CD14-positive monocyte (primary cell): ENCODE results near the gene KCNAB1. TPM values are rescaled to one million over a fixed set of nuclear protein-coding genes. Genes with fewer than 3 reads are reported as not detected.

ENCODE experiments used
- DNase-seq, 3 donors: peaks; one replicate each; pipeline ENCODE4 v3.0.0-alpha.2; 2011 to 2022
- H2AFZ ChIP-seq: 2 replicates; pipeline ENCODE4 v1.6.0; 2012; ENCODE audit warnings: mild to moderate bottlenecking, low read depth, low read length, inconsistent platforms; ENCODE audit not compliant: insufficient read depth, poor library complexity, severe bottlenecking
- H3K27ac ChIP-seq, 2 donors: 1 replicate in 1 of 2; 2 replicates in 1 of 2; pipeline ENCODE4 v1.5.1; 2012 to 2013; ENCODE audit warnings: low read length in 2 of 2, control low read depth in 1 of 2, inconsistent platforms in 1 of 2, low read depth in 1 of 2, mild to moderate bottlenecking in 1 of 2
- H3K27me3 ChIP-seq, 2 donors: one replicate each; pipeline versions ENCODE4 v1.6.0 to v1.6.1; 2011 to 2013; ENCODE audit warnings: low read length in 2 of 2; ENCODE audit not compliant: control insufficient read depth in 2 of 2, insufficient read depth in 2 of 2
- H3K36me3 ChIP-seq, 2 donors: replicated peaks in 1 of 2; 1 replicate in 1 of 2; 2 replicates in 1 of 2; pipeline versions ENCODE4 v1.5.1 to v1.6.1; 2012 to 2013; ENCODE audit warnings: low read length in 2 of 2, control low read depth in 1 of 2, inconsistent platforms in 1 of 2, mild to moderate bottlenecking in 1 of 2; ENCODE audit not compliant: insufficient read depth in 2 of 2, control insufficient read depth in 1 of 2
- H3K4me1 ChIP-seq, 2 donors: 1 replicate in 1 of 2; 2 replicates in 1 of 2; pipeline versions ENCODE4 v1.5.1 to v1.6.1; 2012 to 2013; ENCODE audit warnings: low read length in 2 of 2, control low read depth in 1 of 2, inconsistent platforms in 1 of 2, mild to moderate bottlenecking in 1 of 2, moderate library complexity in 1 of 2; ENCODE audit not compliant: insufficient read depth in 2 of 2, control insufficient read depth in 1 of 2
- H3K4me2 ChIP-seq: replicated peaks from 2 replicates; pipeline ENCODE3; 2012; ENCODE audit warnings: low read length, moderate library complexity, mild to moderate bottlenecking; ENCODE audit not compliant: poor library complexity, severe bottlenecking; ENCODE audit errors: extremely low read depth
- H3K4me3 ChIP-seq, 3 experiments: fragments of 200-600 bp in 1 of 3; sonication (generic) in 1 of 3; replicated peaks in 1 of 3; 1 replicate in 2 of 3; 2 replicates in 1 of 3; pipeline ENCODE4 v1.5.1; 2011 to 2013; ENCODE audit warnings: low read length in 3 of 3, mild to moderate bottlenecking in 3 of 3, control low read depth in 2 of 3, low read depth in 2 of 3, inconsistent platforms in 1 of 3, moderate library complexity in 1 of 3
- H3K79me2 ChIP-seq: 2 replicates; pipeline ENCODE4 v1.6.0; 2012; ENCODE audit warnings: mild to moderate bottlenecking, control low read depth, inconsistent platforms, low read length, moderate library complexity; ENCODE audit not compliant: insufficient read depth
- H3K9ac ChIP-seq: 2 replicates; pipeline ENCODE4 v1.6.0; 2017; ENCODE audit warnings: low read length, mild to moderate bottlenecking; ENCODE audit not compliant: insufficient read depth, poor library complexity, severe bottlenecking
- H3K9me3 ChIP-seq, 2 donors: replicated peaks in 1 of 2; 1 replicate in 1 of 2; 2 replicates in 1 of 2; pipeline versions ENCODE4 v1.5.1 to v1.6.1; 2012 to 2013; ENCODE audit warnings: low read length in 2 of 2, control low read depth in 1 of 2; ENCODE audit not compliant: control insufficient read depth in 1 of 2, insufficient read depth in 1 of 2
- H4K20me1 ChIP-seq: 2 replicates; pipeline ENCODE4 v1.6.0; 2012; ENCODE audit warnings: mild to moderate bottlenecking, low read length, control low read depth, moderate library complexity; ENCODE audit not compliant: insufficient read depth
- H3K27ac Mint-ChIP-seq, 7 donors: one replicate each; pipeline ENCODE4 v1.8.0; 2020; ENCODE audit warnings: mild to moderate bottlenecking in 7 of 7, mixed read lengths in 7 of 7, moderate library complexity in 6 of 7, inconsistent platforms in 2 of 7
- H3K27me3 Mint-ChIP-seq, 3 donors: one replicate each; pipeline ENCODE4 v1.8.0; 2021 to 2022; ENCODE audit warnings: low read depth in 3 of 3, mild to moderate bottlenecking in 3 of 3, mixed read lengths in 3 of 3, moderate library complexity in 3 of 3, inconsistent platforms in 1 of 3
- H3K36me3 Mint-ChIP-seq, 2 donors: one replicate each; pipeline ENCODE4 v1.8.0; 2020; ENCODE audit warnings: mixed read lengths in 2 of 2, inconsistent platforms in 1 of 2, mild to moderate bottlenecking in 1 of 2
- H3K4me1 Mint-ChIP-seq: one replicate; pipeline ENCODE4 v1.8.0; 2020; ENCODE audit warnings: mild to moderate bottlenecking, mixed read lengths
- H3K4me3 Mint-ChIP-seq, 2 donors: one replicate each; pipeline ENCODE4 v1.8.0; 2020; ENCODE audit warnings: mild to moderate bottlenecking in 2 of 2, mixed read lengths in 2 of 2, moderate library complexity in 1 of 2
- H3K9me3 Mint-ChIP-seq, 7 donors: one replicate each; pipeline ENCODE4 v1.8.0; 2020 to 2022; ENCODE audit warnings: mixed read lengths in 7 of 7, mild to moderate bottlenecking in 6 of 7, moderate library complexity in 6 of 7, inconsistent platforms in 2 of 7
- WGBS: methylation state at CpG from one replicate; pipeline ENCODE4 v1.1.5; 2013; ENCODE audit warnings: missing lambda C conversion rate; ENCODE audit not compliant: insufficient coverage; 5-methylcytosine and 5-hydroxymethylcytosine counted together
- intact Hi-C, 2 donors: fragments of 100-400 bp; cut with micrococcal nuclease; formaldehyde crosslinking; loops; one replicate each; pipeline versions ENCODE4 v1.15.0 to v1.15.1; 2023
- polyA plus RNA-seq, 3 donors: library from polyadenylated mRNA; depleted of rRNA in 1 of 3; unstranded in 2 of 3; stranded (reverse) in 1 of 3; fragments of 300-500 nt in 2 of 3; fragments of >200 nt in 1 of 3; fragmentation: Illumina TruSeq in 2 of 3; gene quantifications; 1 replicate in 2 of 3; 2 replicates in 1 of 3; pipeline ENCODE4 v1.2.3, GENCODE V29; 2012 to 2021
- TF ChIP-seq, protein P1 (sequence below): fragments of 200-600 bp; IDR thresholded peaks from one replicate; pipeline ENCODE4 v1.8.0; 2022; ENCODE audit warnings: antibody characterized with exemption, mild to moderate bottlenecking

KCNAB1 gene
- polyA plus RNA-seq, 3 donors: 0.08 to 0.14 TPM; not detected in 1

DNA sequence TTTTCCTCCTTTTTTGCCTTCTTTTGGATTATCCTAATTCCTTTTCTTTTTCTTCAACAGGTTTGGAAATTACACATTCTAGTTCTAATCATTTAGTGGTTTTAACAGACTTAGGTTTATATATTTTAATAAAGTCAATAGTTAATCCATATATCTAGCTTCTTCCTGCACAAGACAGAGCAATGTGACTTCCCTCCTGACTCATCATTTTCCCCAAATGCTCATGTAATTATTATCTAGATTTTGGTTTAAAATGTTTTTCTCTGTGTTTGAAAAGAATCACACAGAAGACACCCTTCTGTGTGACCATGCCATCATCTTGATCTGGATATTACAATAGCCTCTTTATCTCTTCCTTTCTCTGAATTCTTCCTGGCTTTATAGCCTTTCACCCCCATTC is 463.1 kb downstream of the KCNAB1 start:
- Mint-ChIP-seq H3K4me3 (peak overlapping the region in 1 of 2 donors; percentile 72), H3K27ac (peak overlapping the region; percentile 13 to 89 (median 61)), H3K27me3 (no peaks in the 10 kb centered on the region), H3K36me3 (no peaks in the 10 kb centered on the region), H3K9me3 (peaks cover 0 to 2% (median 0%) of the 10 kb centered on the region in 7 donors), H3K4me1 (peaks cover 57% of the 10 kb centered on the region)
- H3K4me1 ChIP-seq: peaks cover 53 to 80% of the 10 kb centered on the region in 2 donors
- no peaks in the 10 kb centered on the region for H3K9me3 ChIP-seq
- H3K79me2 ChIP-seq: no peaks in the 10 kb centered on the region
- no peak overlapping the region for H3K9ac ChIP-seq
- TF ChIP-seq, protein P1, sequence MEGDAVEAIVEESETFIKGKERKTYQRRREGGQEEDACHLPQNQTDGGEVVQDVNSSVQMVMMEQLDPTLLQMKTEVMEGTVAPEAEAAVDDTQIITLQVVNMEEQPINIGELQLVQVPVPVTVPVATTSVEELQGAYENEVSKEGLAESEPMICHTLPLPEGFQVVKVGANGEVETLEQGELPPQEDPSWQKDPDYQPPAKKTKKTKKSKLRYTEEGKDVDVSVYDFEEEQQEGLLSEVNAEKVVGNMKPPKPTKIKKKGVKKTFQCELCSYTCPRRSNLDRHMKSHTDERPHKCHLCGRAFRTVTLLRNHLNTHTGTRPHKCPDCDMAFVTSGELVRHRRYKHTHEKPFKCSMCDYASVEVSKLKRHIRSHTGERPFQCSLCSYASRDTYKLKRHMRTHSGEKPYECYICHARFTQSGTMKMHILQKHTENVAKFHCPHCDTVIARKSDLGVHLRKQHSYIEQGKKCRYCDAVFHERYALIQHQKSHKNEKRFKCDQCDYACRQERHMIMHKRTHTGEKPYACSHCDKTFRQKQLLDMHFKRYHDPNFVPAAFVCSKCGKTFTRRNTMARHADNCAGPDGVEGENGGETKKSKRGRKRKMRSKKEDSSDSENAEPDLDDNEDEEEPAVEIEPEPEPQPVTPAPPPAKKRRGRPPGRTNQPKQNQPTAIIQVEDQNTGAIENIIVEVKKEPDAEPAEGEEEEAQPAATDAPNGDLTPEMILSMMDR: no peak
- H3K27ac ChIP-seq: peak overlapping the region in 1 of 2 donors; percentile 58
- peak in 1 of 3 donors; percentile 28 for DNase-seq
- no peaks in the 10 kb centered on the region for H4K20me1 ChIP-seq
- no peaks in the 10 kb centered on the region for H3K27me3 ChIP-seq
- H3K4me2 ChIP-seq: peak overlapping the region; percentile 48
- no peaks in the 10 kb centered on the region for H3K36me3 ChIP-seq
- peak overlapping the region in 1 of 3 experiments; percentile 35 for H3K4me3 ChIP-seq
- H2AFZ ChIP-seq: peak overlapping the region; percentile 16
- intact Hi-C loops: no loop called here

DNA sequence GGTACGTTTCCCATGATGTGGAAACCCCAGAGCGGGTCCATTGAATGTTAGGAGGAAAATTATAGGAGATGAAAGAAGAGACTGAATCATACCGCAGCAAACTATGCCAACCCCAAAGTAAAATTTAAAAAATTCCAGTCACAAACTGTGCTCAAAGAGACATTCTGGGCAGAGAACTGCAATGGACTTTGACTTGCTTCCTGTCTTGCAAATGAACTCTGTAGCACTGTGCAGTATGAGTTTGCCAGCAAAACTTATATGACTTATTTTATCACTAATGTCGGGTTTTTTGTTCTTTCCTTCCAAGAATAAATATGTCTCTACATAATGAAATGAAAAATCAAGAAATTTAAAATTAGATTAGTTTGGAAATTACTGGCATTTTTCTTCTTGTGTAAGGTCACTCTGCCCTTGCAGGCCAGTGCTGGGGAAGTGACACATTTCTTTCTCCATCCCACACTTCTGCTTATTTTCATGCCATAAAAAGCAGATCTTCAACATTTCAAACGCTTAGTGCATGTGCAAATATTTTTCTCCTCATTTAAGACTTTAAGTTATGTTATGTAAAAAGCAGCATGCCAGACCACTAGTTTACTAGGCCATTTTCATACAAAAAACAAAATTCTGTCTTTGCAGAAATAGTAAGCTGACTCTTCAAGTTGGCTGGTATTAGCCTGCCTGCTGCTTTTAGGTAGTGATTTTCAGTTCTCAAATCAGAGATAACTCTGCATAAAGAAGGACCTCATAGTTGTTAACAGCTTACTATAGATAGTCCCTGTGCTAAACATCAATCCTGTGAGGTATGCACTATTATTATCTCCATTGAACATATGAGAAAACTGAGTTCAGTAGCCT is 466.8 kb downstream of the KCNAB1 start:
- TF ChIP-seq, protein P1: no peak
- Histone ChIP-seq H3K9ac (no peak overlapping the region), H3K79me2 (no peaks in the 10 kb centered on the region), H2AFZ (peak overlapping the region; percentile 24), H3K9me3 (no peaks in the 10 kb centered on the region), H3K4me3 (peak overlapping the region in 1 of 3 experiments; percentile 53), H3K27me3 (no peaks in the 10 kb centered on the region), H3K4me1 (peaks cover 40 to 63% of the 10 kb centered on the region in 2 donors), H4K20me1 (no peaks in the 10 kb centered on the region), H3K4me2 (peak overlapping the region; percentile 53), H3K27ac (peak overlapping the region; percentile 77), H3K36me3 (no peaks in the 10 kb centered on the region)
- peaks cover 55% of the 10 kb centered on the region for H3K4me1 Mint-ChIP-seq
- peaks cover 0 to 4% (median 1%) of the 10 kb centered on the region in 7 donors for H3K9me3 Mint-ChIP-seq
- peak overlapping the region in 1 of 2 donors; percentile 40 for H3K4me3 Mint-ChIP-seq
- H3K36me3 Mint-ChIP-seq: peaks cover 0 to 1% of the 10 kb centered on the region in 2 donors
- H3K27me3 Mint-ChIP-seq: no peaks in the 10 kb centered on the region
- H3K27ac Mint-ChIP-seq: peak overlapping the region; percentile 81 to 93 (median 90)
- no CpG with 5 or more reads among the region's 5 CpGs for WGBS
- intact Hi-C loops: no loop called here
- peak; percentile 72 to 79 (median 76) for DNase-seq
